ENCODE results near the gene LGALS12. TPM values are rescaled to one million over a fixed set of nuclear protein-coding genes. Genes with fewer than 3 reads are reported as not detected.

Gene LGALS12
- total and polyA plus RNA-seq, 2 donors (not counting 1 experiment from before 2014, with no cell fraction given): 0.19 TPM; not detected in 1

DNA sequence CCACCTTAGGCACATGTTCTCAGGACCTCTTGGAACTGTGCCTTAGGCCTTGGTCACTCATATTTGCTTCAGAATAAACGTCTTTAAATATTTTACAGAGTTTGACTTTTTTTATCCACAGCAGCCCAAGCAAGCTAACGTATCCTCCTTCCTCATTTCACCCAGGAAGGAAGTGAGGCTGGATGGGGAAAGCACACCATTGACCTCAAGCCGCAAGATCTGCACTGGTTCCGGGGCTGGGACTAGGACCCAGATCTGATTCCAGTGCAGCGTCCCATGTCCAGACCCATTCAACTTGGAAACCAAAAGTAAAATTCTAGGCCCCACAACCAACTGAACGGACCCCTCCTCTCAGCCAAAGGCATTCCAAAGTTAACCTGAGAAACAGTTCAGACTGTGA, 2.4 kb upstream of the LGALS12 start:
- ChIA-PET CTCF (interaction anchor here (1.1 kb wide), 1 partner anchor 25 kb away, joined by 3 read pairs; no protein-coding TSS in a partner anchor), POLR2A (no interaction called here)
- Histone ChIP-seq H3K4me3 (ENCODE audit: control extremely low read depth in 1 of 5, extremely low read depth in 1 of 5, insufficient read depth in 1 of 5, low read depth in 2 of 5, low read length in 4 of 5) (no peak overlapping the region), H3K4me2 (replicated peaks; ENCODE audit: low read depth, low read length, poor library complexity, severe bottlenecking) (no peak overlapping the region), H3K27ac (ENCODE audit: low read length in 2 of 2) (no peak overlapping the region), H3K9me3 (ENCODE audit: control extremely low read depth in 1 of 3, control insufficient read depth in 2 of 3, insufficient read depth in 1 of 3, low read length in 2 of 3) (peaks cover 0 to 17% (median 10%) of the 10 kb centered on the region in 3 donors), H3K36me3 (replicated peaks in 1 of 2; ENCODE audit: control extremely low read depth in 1 of 2, control insufficient read depth in 1 of 2, extremely low read depth in 1 of 2, insufficient read depth in 2 of 2, low read length in 1 of 2) (no peaks in the 10 kb centered on the region), H4K20me1 (ENCODE audit: control insufficient read depth, insufficient read depth, low read length, poor library complexity, severe bottlenecking) (no peaks in the 10 kb centered on the region), H2AFZ (ENCODE audit: insufficient read depth, low read depth, low read length, poor library complexity, severe bottlenecking) (no peak overlapping the region), H3K27me3 (replicated peaks in 1 of 4; ENCODE audit: control extremely low read depth in 1 of 4, control insufficient read depth in 3 of 4, insufficient read depth in 4 of 4, low read length in 3 of 4) (peaks cover 0 to 19% (median 3%) of the 10 kb centered on the region in 4 experiments), H3K4me1 (ENCODE audit: control insufficient read depth in 2 of 2, insufficient read depth in 2 of 2, low read length in 2 of 2) (peaks cover 4 to 7% of the 10 kb centered on the region in 2 donors), H3K79me2 (ENCODE audit: control insufficient read depth, insufficient read depth, low read length) (no peaks in the 10 kb centered on the region), H3K9ac (ENCODE audit: low read length) (no peak overlapping the region)
- Mint-ChIP-seq H3K9me3 (ENCODE audit: insufficient read depth) (peaks cover 9% of the 10 kb centered on the region), H3K27me3 (peaks cover 29% of the 10 kb centered on the region), H3K4me1 (no peaks in the 10 kb centered on the region), H3K4me3 (no peak overlapping the region), H3K27ac (no peak overlapping the region)
- intact Hi-C loops (cut with micrococcal nuclease): no loop called here
- DNase-seq (no peak), ATAC-seq (ENCODE audit: low read depth) (no peak)
- 70% methylated on average over 3 of the region's 6 CpGs for WGBS (ENCODE audit: insufficient coverage)
- TF ChIP-seq EZH2 (IDR thresholded peaks at IDR 0.05; ENCODE audit: borderline replicate concordance, insufficient read depth, low read depth, low read length, poor library complexity, severe bottlenecking): no peak
- TF ChIP-seq, protein P1, sequence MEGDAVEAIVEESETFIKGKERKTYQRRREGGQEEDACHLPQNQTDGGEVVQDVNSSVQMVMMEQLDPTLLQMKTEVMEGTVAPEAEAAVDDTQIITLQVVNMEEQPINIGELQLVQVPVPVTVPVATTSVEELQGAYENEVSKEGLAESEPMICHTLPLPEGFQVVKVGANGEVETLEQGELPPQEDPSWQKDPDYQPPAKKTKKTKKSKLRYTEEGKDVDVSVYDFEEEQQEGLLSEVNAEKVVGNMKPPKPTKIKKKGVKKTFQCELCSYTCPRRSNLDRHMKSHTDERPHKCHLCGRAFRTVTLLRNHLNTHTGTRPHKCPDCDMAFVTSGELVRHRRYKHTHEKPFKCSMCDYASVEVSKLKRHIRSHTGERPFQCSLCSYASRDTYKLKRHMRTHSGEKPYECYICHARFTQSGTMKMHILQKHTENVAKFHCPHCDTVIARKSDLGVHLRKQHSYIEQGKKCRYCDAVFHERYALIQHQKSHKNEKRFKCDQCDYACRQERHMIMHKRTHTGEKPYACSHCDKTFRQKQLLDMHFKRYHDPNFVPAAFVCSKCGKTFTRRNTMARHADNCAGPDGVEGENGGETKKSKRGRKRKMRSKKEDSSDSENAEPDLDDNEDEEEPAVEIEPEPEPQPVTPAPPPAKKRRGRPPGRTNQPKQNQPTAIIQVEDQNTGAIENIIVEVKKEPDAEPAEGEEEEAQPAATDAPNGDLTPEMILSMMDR (IDR thresholded peaks at IDR 0.05): no peak

DNA sequence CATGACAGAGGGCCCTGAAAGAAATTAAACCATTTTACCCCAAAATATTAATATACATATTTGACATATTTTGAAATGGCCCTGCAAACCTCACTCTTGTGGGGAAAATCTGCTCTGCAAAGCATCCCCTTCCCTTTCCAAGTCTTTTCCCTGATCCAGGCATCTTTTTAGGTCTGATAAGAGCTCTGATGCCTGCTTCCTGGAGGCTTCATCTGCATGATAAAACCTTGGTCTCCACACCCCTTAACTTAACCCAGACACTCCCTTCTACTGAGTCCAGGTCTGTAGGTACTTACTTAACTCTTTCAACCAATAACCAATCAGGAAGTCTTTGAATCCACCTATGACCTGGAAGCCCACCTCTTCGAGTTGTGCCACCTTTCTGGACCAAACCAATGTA, 1.8 kb upstream of the LGALS12 start:
- intact Hi-C loops (cut with micrococcal nuclease): no loop called here
- H2AFZ ChIP-seq (ENCODE audit: insufficient read depth, low read depth, low read length, poor library complexity, severe bottlenecking): no peak overlapping the region
- ChIA-PET CTCF (interaction anchor here (1.1 kb wide), 1 partner anchor 25 kb away, joined by 3 read pairs; no protein-coding TSS in a partner anchor), POLR2A (no interaction called here)
- no peak overlapping the region for H3K9ac ChIP-seq (ENCODE audit: low read length)
- no peak overlapping the region for H3K27ac Mint-ChIP-seq
- H3K27ac ChIP-seq (ENCODE audit: low read length in 2 of 2): no peak overlapping the region
- no peak for TF ChIP-seq EZH2 (IDR thresholded peaks at IDR 0.05; ENCODE audit: borderline replicate concordance, insufficient read depth, low read depth, low read length, poor library complexity, severe bottlenecking)
- TF ChIP-seq, protein P1 (IDR thresholded peaks at IDR 0.05): no peak
- no peaks in the 10 kb centered on the region for H3K79me2 ChIP-seq (ENCODE audit: control insufficient read depth, insufficient read depth, low read length)
- H3K4me2 ChIP-seq (replicated peaks; ENCODE audit: low read depth, low read length, poor library complexity, severe bottlenecking): no peak overlapping the region
- no peak for ATAC-seq (ENCODE audit: low read depth)
- no peak for DNase-seq
- no peaks in the 10 kb centered on the region for H4K20me1 ChIP-seq (ENCODE audit: control insufficient read depth, insufficient read depth, low read length, poor library complexity, severe bottlenecking)
- peaks cover 4 to 7% of the 10 kb centered on the region in 2 donors for H3K4me1 ChIP-seq (ENCODE audit: control insufficient read depth in 2 of 2, insufficient read depth in 2 of 2, low read length in 2 of 2)
- H3K4me1 Mint-ChIP-seq: no peaks in the 10 kb centered on the region
- H3K36me3 ChIP-seq (replicated peaks in 1 of 2; ENCODE audit: control extremely low read depth in 1 of 2, control insufficient read depth in 1 of 2, extremely low read depth in 1 of 2, insufficient read depth in 2 of 2, low read length in 1 of 2): no peaks in the 10 kb centered on the region
- H3K27me3 ChIP-seq (replicated peaks in 1 of 4; ENCODE audit: control extremely low read depth in 1 of 4, control insufficient read depth in 3 of 4, insufficient read depth in 4 of 4, low read length in 3 of 4): peaks cover 0 to 16% (median 3%) of the 10 kb centered on the region in 4 experiments
- H3K4me3 ChIP-seq (ENCODE audit: control extremely low read depth in 1 of 5, extremely low read depth in 1 of 5, insufficient read depth in 1 of 5, low read depth in 2 of 5, low read length in 4 of 5): no peak overlapping the region
- peaks cover 0 to 14% (median 8%) of the 10 kb centered on the region in 3 donors for H3K9me3 ChIP-seq (ENCODE audit: control extremely low read depth in 1 of 3, control insufficient read depth in 2 of 3, insufficient read depth in 1 of 3, low read length in 2 of 3)
- H3K27me3 Mint-ChIP-seq: peaks cover 27% of the 10 kb centered on the region
- 50% methylated on average over 1 of the region's 1 CpG for WGBS (ENCODE audit: insufficient coverage)
- no peak overlapping the region for H3K4me3 Mint-ChIP-seq
- peaks cover 9% of the 10 kb centered on the region for H3K9me3 Mint-ChIP-seq (ENCODE audit: insufficient read depth)
